GM23338 (cell line): ENCODE data around the gene GHRH.

Experiments
- CREB1 ChIP-seq: fragments of 250-450 bp; sonication (Bioruptor Pico); IDR thresholded peaks from 2 replicates; pipeline ENCODE4 v1.5.0; 2020; ENCODE audit warnings: low read depth, mild to moderate bottlenecking, moderate library complexity
- CTCF ChIP-seq, 2 experiments: fragments of 200-600 bp in 1 of 2; sonication (generic) in 1 of 2; conservative IDR thresholded peaks; 2 replicates each; pipeline versions ENCODE4 v1.5.1 to v1.6.1; 2016 to 2017; ENCODE audit warnings: antibody characterized with exemption in 2 of 2, low read depth in 2 of 2, mild to moderate bottlenecking in 2 of 2, moderate library complexity in 1 of 2
- EZH2 ChIP-seq: fragments of 200-600 bp; sonication (generic); IDR thresholded peaks from one replicate; pipeline ENCODE4 v1.8.0; 2017; ENCODE audit warnings: antibody characterized with exemption, mild to moderate bottlenecking, low read depth; ENCODE audit not compliant: unreplicated experiment
- EZH2phosphoT487 ChIP-seq: fragments of 200-600 bp; sonication (generic); IDR thresholded peaks from one replicate; pipeline ENCODE4 v1.8.1; 2018; ENCODE audit warnings: antibody characterized with exemption; ENCODE audit not compliant: unreplicated experiment
- JUNB ChIP-seq: IDR thresholded peaks from one replicate; pipeline ENCODE4 v1.6.1; 2016; ENCODE audit warnings: antibody characterized with exemption; ENCODE audit not compliant: unreplicated experiment
- POLR2AphosphoS5 ChIP-seq: IDR thresholded peaks from 2 replicates; pipeline ENCODE4 v1.6.1; 2016; ENCODE audit warnings: antibody characterized with exemption, low read depth
- REST ChIP-seq: IDR thresholded peaks from one replicate; pipeline ENCODE4 v1.6.1; 2018; ENCODE audit warnings: antibody characterized with exemption; ENCODE audit not compliant: unreplicated experiment
- TF ChIP-seq, protein P1 (sequence below): IDR thresholded peaks from 2 replicates; pipeline ENCODE4 v1.6.1; 2016; ENCODE audit warnings: antibody characterized with exemption

GRCh38 chr20:37293301-37293943 is 31.8 kb upstream of the GHRH start:
- no peak for TF ChIP-seq POLR2AphosphoS5
- TF ChIP-seq CTCF (conservative IDR thresholded peaks at IDR 0.05; ENCODE audit: low read depth in 2 of 2), result no peak
- TF ChIP-seq JUNB, result no peak
- no peak for TF ChIP-seq REST
- TF ChIP-seq CREB1 (CRISPR knock-in tag), result no peak
- no peak for TF ChIP-seq EZH2
- TF ChIP-seq EZH2phosphoT487, result no peak
- TF ChIP-seq, protein P1, sequence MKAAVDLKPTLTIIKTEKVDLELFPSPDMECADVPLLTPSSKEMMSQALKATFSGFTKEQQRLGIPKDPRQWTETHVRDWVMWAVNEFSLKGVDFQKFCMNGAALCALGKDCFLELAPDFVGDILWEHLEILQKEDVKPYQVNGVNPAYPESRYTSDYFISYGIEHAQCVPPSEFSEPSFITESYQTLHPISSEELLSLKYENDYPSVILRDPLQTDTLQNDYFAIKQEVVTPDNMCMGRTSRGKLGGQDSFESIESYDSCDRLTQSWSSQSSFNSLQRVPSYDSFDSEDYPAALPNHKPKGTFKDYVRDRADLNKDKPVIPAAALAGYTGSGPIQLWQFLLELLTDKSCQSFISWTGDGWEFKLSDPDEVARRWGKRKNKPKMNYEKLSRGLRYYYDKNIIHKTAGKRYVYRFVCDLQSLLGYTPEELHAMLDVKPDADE, result no peak
